IMR-90 (cell line): ENCODE results near the gene PNPLA1. TPM values are rescaled to one million over a fixed set of nuclear protein-coding genes. Genes with fewer than 3 reads are reported as not detected.

Experiments used
- ATAC-seq: fragments of 200-7000 bp; cut with Tn5 transposase; 2 replicates; pipeline ENCODE4 v1.9.1; 2020; ENCODE audit warnings: low read depth, mild to moderate bottlenecking, moderate library complexity
- BruUV-seq: library from RNA; stranded (reverse); fragments of 400-500 nt; replicated peaks from 2 replicates; lab custom pipeline; 2021; lab: Mats Ljungman, UMichigan
- CTCF ChIA-PET: fragments of 300-600 bp; formaldehyde crosslinking; extraction: SDS; loops from one replicate; lab custom pipeline; 2021; ENCODE audit warnings: antibody characterized with exemption; lab: Yijun Ruan, JAX
- POLR2A ChIA-PET: fragments of 300-600 bp; sonication (Branson Sonifier 250); formaldehyde crosslinking; loops from one replicate; lab custom pipeline; 2022; ENCODE audit warnings: antibody characterized with exemption; ENCODE audit not compliant: unreplicated experiment; lab: Charles Lee
- DNase-seq: peaks from one replicate; pipeline ENCODE4 v3.0.0; 2013
- H2AFZ ChIP-seq: replicated peaks from 2 replicates; pipeline ENCODE3; 2013; ENCODE audit warnings: low read length, mild to moderate bottlenecking; ENCODE audit not compliant: poor library complexity
- H2AK5ac ChIP-seq: 2 replicates; pipeline ENCODE4 v1.6.1; 2013; ENCODE audit warnings: low read depth, low read length, inconsistent platforms
- H2AK9ac ChIP-seq: replicated peaks from 2 replicates; pipeline ENCODE3; 2013; ENCODE audit warnings: mild to moderate bottlenecking, low read depth, low read length, moderate library complexity; ENCODE audit not compliant: poor library complexity
- H2BK120ac ChIP-seq: 2 replicates; pipeline ENCODE4 v1.6.1; 2013; ENCODE audit warnings: low read depth, low read length, inconsistent platforms
- H2BK15ac ChIP-seq: 3 replicates; pipeline ENCODE4 v1.6.1; 2013; ENCODE audit warnings: low read depth, low read length, inconsistent platforms
- H2BK20ac ChIP-seq: 2 replicates; pipeline ENCODE4 v1.6.1; 2013; ENCODE audit warnings: low read depth, mild to moderate bottlenecking, inconsistent platforms, low read length, moderate library complexity
- H2BK5ac ChIP-seq: 2 replicates; pipeline ENCODE4 v1.6.1; 2013; ENCODE audit warnings: mild to moderate bottlenecking, low read depth, low read length, inconsistent platforms; ENCODE audit not compliant: poor library complexity, severe bottlenecking
- H3K14ac ChIP-seq: replicated peaks from 2 replicates; pipeline ENCODE4 v1.6.1; 2013; ENCODE audit warnings: low read depth, low read length, inconsistent platforms
- H3K18ac ChIP-seq: 2 replicates; pipeline ENCODE4 v1.6.1; 2013; ENCODE audit warnings: low read depth, low read length, control low read depth
- H3K23ac ChIP-seq: 2 replicates; pipeline ENCODE4 v1.6.1; 2013; ENCODE audit warnings: low read depth, low read length, inconsistent platforms
- H3K27ac ChIP-seq: 2 replicates; pipeline ENCODE4 v1.5.1; 2013; ENCODE audit warnings: mild to moderate bottlenecking, control low read depth, low read length; ENCODE audit not compliant: insufficient read depth
- H3K27me3 ChIP-seq: 2 replicates; pipeline ENCODE4 v1.6.1; 2013; ENCODE audit warnings: low read length; ENCODE audit not compliant: control insufficient read depth, insufficient read depth
- H3K36me3 ChIP-seq: 2 replicates; pipeline ENCODE4 v1.6.1; 2013; ENCODE audit warnings: low read length, mixed read lengths; ENCODE audit not compliant: control insufficient read depth, insufficient read depth
- H3K4ac ChIP-seq: 2 replicates; pipeline ENCODE4 v1.6.1; 2013; ENCODE audit warnings: low read depth, low read length, inconsistent platforms
- H3K4me1 ChIP-seq: 2 replicates; pipeline ENCODE4 v1.6.1; 2013; ENCODE audit warnings: low read length, mixed read lengths; ENCODE audit not compliant: control insufficient read depth, insufficient read depth
- H3K4me2 ChIP-seq: 2 replicates; pipeline ENCODE4 v1.6.1; 2013; ENCODE audit warnings: low read depth, mild to moderate bottlenecking, control low read depth, low read length, moderate library complexity
- H3K4me3 ChIP-seq: 2 replicates; pipeline ENCODE4 v1.5.1; 2013; ENCODE audit warnings: low read depth, mild to moderate bottlenecking, control low read depth, low read length, moderate library complexity; ENCODE audit not compliant: insufficient read depth
- H3K56ac ChIP-seq: 2 replicates; pipeline ENCODE4 v1.6.1; 2013; ENCODE audit warnings: low read length, inconsistent platforms; ENCODE audit not compliant: insufficient read depth; ENCODE audit errors: extremely low read depth
- H3K79me1 ChIP-seq, 2 experiments: 2 replicates each; pipeline ENCODE4 v1.6.1; 2013; ENCODE audit warnings: low read length in 2 of 2, inconsistent platforms in 1 of 2, low read depth in 1 of 2
- H3K9ac ChIP-seq: 2 replicates; pipeline ENCODE4 v1.6.1; 2013; ENCODE audit warnings: low read depth, low read length, control low read depth
- H3K9me1 ChIP-seq: 2 replicates; pipeline ENCODE4 v1.6.1; 2013; ENCODE audit warnings: low read length, inconsistent platforms; ENCODE audit not compliant: insufficient read depth
- H3K9me3 ChIP-seq: 2 replicates; pipeline ENCODE4 v1.6.1; 2013; ENCODE audit warnings: low read length; ENCODE audit not compliant: control insufficient read depth, insufficient read depth
- H4K20me1 ChIP-seq: 2 replicates; pipeline ENCODE4 v1.6.1; 2013; ENCODE audit warnings: low read length, inconsistent platforms; ENCODE audit not compliant: insufficient read depth
- H4K5ac ChIP-seq: 2 replicates; pipeline ENCODE4 v1.6.1; 2013; ENCODE audit warnings: mild to moderate bottlenecking, low read depth, low read length, control low read depth
- H4K8ac ChIP-seq, 2 experiments: 2 replicates each; pipeline ENCODE4 v1.6.1; 2013; ENCODE audit warnings: low read depth in 2 of 2, low read length in 2 of 2, control low read depth in 1 of 2, inconsistent platforms in 1 of 2
- H4K91ac ChIP-seq: 2 replicates; pipeline ENCODE4 v1.6.1; 2013; ENCODE audit warnings: low read depth, low read length, inconsistent platforms; ENCODE audit not compliant: insufficient read depth
- BHLHE40 ChIP-seq: fragments of 150-350 bp; IDR thresholded peaks from 2 replicates; pipeline ENCODE4 v1.6.1; 2016; ENCODE audit warnings: mild to moderate bottlenecking, low read depth, low read length
- CEBPB ChIP-seq: IDR thresholded peaks from 2 replicates; pipeline ENCODE4 v1.6.1; 2012; ENCODE audit warnings: low read depth, low read length, improper control_type of control experiment
- CHD1 ChIP-seq: IDR thresholded peaks from 2 replicates; pipeline ENCODE4 v1.6.1; 2012; ENCODE audit warnings: low read depth, low read length, improper control_type of control experiment
- CTCF ChIP-seq: conservative IDR thresholded peaks from 2 replicates; pipeline ENCODE4 v1.5.1; 2012; ENCODE audit warnings: mild to moderate bottlenecking, low read depth, low read length, improper control_type of control experiment
- FOS ChIP-seq: fragments of 150-350 bp; IDR thresholded peaks from 2 replicates; pipeline ENCODE4 v1.6.1; 2016; ENCODE audit warnings: low read depth, low read length
- MAFK ChIP-seq: IDR thresholded peaks from 2 replicates; pipeline ENCODE4 v1.6.1; 2012; ENCODE audit warnings: low read depth, low read length, improper control_type of control experiment
- MAZ ChIP-seq: IDR thresholded peaks from 2 replicates; pipeline ENCODE4 v1.6.1; 2012; ENCODE audit warnings: low read depth, mild to moderate bottlenecking, low read length, improper control_type of control experiment, moderate library complexity, borderline replicate concordance
- MXI1 ChIP-seq: IDR thresholded peaks from 2 replicates; pipeline ENCODE4 v1.6.1; 2012; ENCODE audit warnings: low read depth, mild to moderate bottlenecking, low read length, moderate library complexity, borderline replicate concordance
- RAD21 ChIP-seq: IDR thresholded peaks from 2 replicates; pipeline ENCODE4 v1.6.1; 2012; ENCODE audit warnings: low read length, improper control_type of control experiment
- RCOR1 ChIP-seq: IDR thresholded peaks from 2 replicates; pipeline ENCODE4 v1.6.1; 2012; ENCODE audit warnings: mild to moderate bottlenecking, low read length, improper control_type of control experiment; ENCODE audit not compliant: insufficient replicate concordance
- RFX5 ChIP-seq: IDR thresholded peaks from 2 replicates; pipeline ENCODE4 v1.8.0; 2012; ENCODE audit warnings: low read depth, mild to moderate bottlenecking, low read length, moderate library complexity
- WGBS, 2 experiments: methylation state at CpG; one replicate each; pipeline versions ENCODE4 v1.1.5 to v1.1.7; 2013; ENCODE audit warnings: missing lambda C conversion rate in 2 of 2; ENCODE audit not compliant: insufficient read length in 1 of 2; ENCODE audit errors: extremely low coverage in 2 of 2; 5-methylcytosine and 5-hydroxymethylcytosine counted together
- dilution Hi-C: fragments of 300-500 bp; cut with HindIII; formaldehyde crosslinking; loops from one replicate; pipeline ENCODE4 v1.14.3; 2018; ENCODE audit warnings: low sequenced_read_pairs; ENCODE audit not compliant: unreplicated experiment
- in situ Hi-C: fragments of 300-500 bp; cut with MboI; formaldehyde crosslinking; loops from 3 replicates; pipeline ENCODE4 v1.14.3; 2019; ENCODE audit warnings: low sequenced_read_pairs, inconsistent platforms, mixed read lengths
- intact Hi-C: fragments of 100-400 bp; cut with micrococcal nuclease; formaldehyde crosslinking; loops from 2 replicates; pipeline ENCODE4 v1.10.0; 2022
- polyA plus RNA-seq, 3 experiments: library from polyadenylated mRNA; depleted of rRNA; stranded (reverse); fragments of >200 nt; gene quantifications; 2 replicates each; pipeline ENCODE4 v1.2.3, GENCODE V29; 2012; ENCODE audit warnings: low replicate concordance in 1 of 3
- total RNA-seq: library from RNA; depleted of rRNA; stranded (reverse); fragments of >200 nt; gene quantifications from 2 replicates; pipeline ENCODE4 v1.2.3, GENCODE V29; 2012
- TF ChIP-seq, protein P1 (sequence below): fragments of 150-350 bp; IDR thresholded peaks from 2 replicates; pipeline ENCODE4 v1.6.1; 2017; ENCODE audit warnings: mild to moderate bottlenecking, antibody characterized with exemption, low read length, low read depth

The PNPLA1 gene
- total and polyA plus RNA-seq, 2 of the 4 experiments (the other 2 are of a cell fraction): not detected

GRCh38 chr6:36286858-36287257 lies 17.0 kb downstream of the PNPLA1 start:
- Histone ChIP-seq H2BK120ac (no peak overlapping the region), H4K5ac (no peak overlapping the region), H3K9me1 (no peaks in the 10 kb centered on the region), H2AK5ac (no peak overlapping the region), H4K20me1 (no peaks in the 10 kb centered on the region; the same call in 1 of the 2 replicates), H3K27me3 (peaks cover 61% of the 10 kb centered on the region), H2AK9ac (no peak overlapping the region), H3K56ac (no peak overlapping the region), H3K4ac (no peak overlapping the region), H2AFZ (no peak overlapping the region), H3K4me3 (no peak overlapping the region), H2BK20ac (no peak overlapping the region), H2BK15ac (no peak overlapping the region), H3K23ac (no peak overlapping the region), H3K18ac (no peak overlapping the region), H3K27ac (no peak overlapping the region), H2BK5ac (no peak overlapping the region), H3K79me1 (no peaks in the 10 kb centered on the region), H4K8ac (no peak overlapping the region), H3K36me3 (no peaks in the 10 kb centered on the region), H3K14ac (no peak overlapping the region), H3K4me2 (no peak overlapping the region), H3K9me3 (no peaks in the 10 kb centered on the region), H3K9ac (no peak overlapping the region), H3K4me1 (no peaks in the 10 kb centered on the region), H4K91ac (no peak overlapping the region)
- in situ Hi-C loops (no loop called here), dilution Hi-C loops (no loop called here), intact Hi-C loops (no loop called here)
- no peak for TF ChIP-seq CEBPB
- TF ChIP-seq MAFK: no peak
- no peak for TF ChIP-seq MAZ
- no peak for TF ChIP-seq RAD21
- TF ChIP-seq RCOR1: no peak
- TF ChIP-seq RFX5: no peak
- TF ChIP-seq, protein P1, sequence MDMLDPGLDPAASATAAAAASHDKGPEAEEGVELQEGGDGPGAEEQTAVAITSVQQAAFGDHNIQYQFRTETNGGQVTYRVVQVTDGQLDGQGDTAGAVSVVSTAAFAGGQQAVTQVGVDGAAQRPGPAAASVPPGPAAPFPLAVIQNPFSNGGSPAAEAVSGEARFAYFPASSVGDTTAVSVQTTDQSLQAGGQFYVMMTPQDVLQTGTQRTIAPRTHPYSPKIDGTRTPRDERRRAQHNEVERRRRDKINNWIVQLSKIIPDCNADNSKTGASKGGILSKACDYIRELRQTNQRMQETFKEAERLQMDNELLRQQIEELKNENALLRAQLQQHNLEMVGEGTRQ: no peak
- no peak for TF ChIP-seq FOS
- TF ChIP-seq CTCF: no peak
- TF ChIP-seq BHLHE40: no peak
- TF ChIP-seq MXI1: no peak
- no peak for TF ChIP-seq CHD1
- no TSS peak for BruUV-seq
- WGBS, 2 experiments: 100% methylated on average over 1 of the region's 5 CpGs; no CpG with 5 or more reads in 1 of the 2 experiments
- DNase-seq (no peak), ATAC-seq (no peak)
- POLR2A ChIA-PET: no interaction called here
- CTCF ChIA-PET: interaction anchor here (0.7 to 1.0 kb wide), 2 partner anchors 16 kb away, joined by 3 read pairs; no protein-coding TSS in a partner anchor
